Neuronal stem cell (in vitro differentiated cells): ENCODE results near the gene RAB12.

Experiments
- DNase-seq: peaks from one replicate; pipeline ENCODE4 v3.0.0-alpha.2; 2013; ENCODE audit warnings: low spot score
- H2AFZ ChIP-seq: one replicate; pipeline ENCODE4 v1.6.1; 2013; ENCODE audit warnings: mild to moderate bottlenecking, low read length, inconsistent platforms
- H2AK5ac ChIP-seq: 2 replicates; pipeline ENCODE4 v1.6.1; 2013; ENCODE audit warnings: low read depth, mild to moderate bottlenecking, inconsistent platforms, low read length, moderate library complexity, mixed read lengths
- H2BK120ac ChIP-seq: 2 replicates; pipeline ENCODE4 v1.6.1; 2013; ENCODE audit warnings: low read depth, mild to moderate bottlenecking, inconsistent platforms, low read length, moderate library complexity, mixed read lengths
- H2BK12ac ChIP-seq: one replicate; pipeline ENCODE4 v1.6.1; 2013; ENCODE audit warnings: low read length, inconsistent platforms
- H2BK15ac ChIP-seq: 2 replicates; pipeline ENCODE4 v1.6.1; 2013; ENCODE audit warnings: mild to moderate bottlenecking, low read length, inconsistent platforms, mixed read lengths
- H2BK5ac ChIP-seq: one replicate; pipeline ENCODE4 v1.6.1; 2013; ENCODE audit warnings: inconsistent platforms, mild to moderate bottlenecking, low read length, moderate library complexity
- H3K14ac ChIP-seq: one replicate; pipeline ENCODE4 v1.6.1; 2013; ENCODE audit warnings: low read length, inconsistent platforms
- H3K18ac ChIP-seq: 2 replicates; pipeline ENCODE4 v1.6.1; 2013; ENCODE audit warnings: low read length, inconsistent platforms
- H3K23ac ChIP-seq: 2 replicates; pipeline ENCODE4 v1.6.1; 2013; ENCODE audit warnings: low read depth, mild to moderate bottlenecking, mixed read lengths, low read length, inconsistent platforms; ENCODE audit not compliant: poor library complexity
- H3K27ac ChIP-seq: replicated peaks from 3 replicates; pipeline ENCODE4 v1.5.1; 2013; ENCODE audit warnings: low read length, inconsistent platforms
- H3K27me3 ChIP-seq, 3 experiments: 2 replicates each; pipeline ENCODE4 v1.6.1; 2013; ENCODE audit warnings: low read length in 3 of 3, mild to moderate bottlenecking in 2 of 3, inconsistent platforms in 1 of 3, low read depth in 1 of 3, mixed read lengths in 1 of 3, moderate library complexity in 1 of 3; ENCODE audit not compliant: control insufficient read depth in 3 of 3, insufficient read depth in 3 of 3
- H3K36me3 ChIP-seq, 2 donors: replicated peaks in 1 of 2; 2 replicates each; pipeline ENCODE4 v1.6.1; 2013; ENCODE audit warnings: low read length in 2 of 2; ENCODE audit not compliant: control insufficient read depth in 2 of 2, insufficient read depth in 2 of 2
- H3K4ac ChIP-seq: 2 replicates; pipeline ENCODE4 v1.6.1; 2013; ENCODE audit warnings: inconsistent platforms, mild to moderate bottlenecking, low read length, moderate library complexity
- H3K4me1 ChIP-seq, 2 donors: 1 replicate in 1 of 2; 2 replicates in 1 of 2; pipeline ENCODE4 v1.6.1; 2013; ENCODE audit warnings: low read length in 2 of 2, low read depth in 1 of 2; ENCODE audit not compliant: control insufficient read depth in 2 of 2, insufficient read depth in 1 of 2
- H3K4me2 ChIP-seq: one replicate; pipeline ENCODE4 v1.6.1; 2013; ENCODE audit warnings: mild to moderate bottlenecking, low read length, inconsistent platforms; ENCODE audit not compliant: insufficient read depth, poor library complexity, severe bottlenecking
- H3K4me3 ChIP-seq, 2 donors: 2 replicates each; pipeline ENCODE4 v1.5.1; 2013; ENCODE audit warnings: low read length in 2 of 2, mild to moderate bottlenecking in 2 of 2, inconsistent platforms in 1 of 2, moderate library complexity in 1 of 2
- H3K79me1 ChIP-seq: one replicate; pipeline ENCODE4 v1.6.1; 2013; ENCODE audit warnings: low read depth, mild to moderate bottlenecking, inconsistent platforms, low read length, moderate library complexity
- H3K9ac ChIP-seq: one replicate; pipeline ENCODE4 v1.6.1; 2013; ENCODE audit warnings: mild to moderate bottlenecking, low read depth, low read length, inconsistent platforms; ENCODE audit not compliant: poor library complexity
- H3K9me3 ChIP-seq, 2 donors: replicated peaks in 1 of 2; 2 replicates each; pipeline versions ENCODE3 to v1.6.1; 2013; ENCODE audit warnings: low read length in 2 of 2, mild to moderate bottlenecking in 2 of 2, inconsistent platforms in 1 of 2, low read depth in 1 of 2, mixed read lengths in 1 of 2, moderate library complexity in 1 of 2; ENCODE audit not compliant: control insufficient read depth in 2 of 2, insufficient read depth in 1 of 2
- H4K8ac ChIP-seq: one replicate; pipeline ENCODE4 v1.6.1; 2013; ENCODE audit warnings: low read depth, mild to moderate bottlenecking, inconsistent platforms, low read length, moderate library complexity
- H4K91ac ChIP-seq: one replicate; pipeline ENCODE4 v1.6.1; 2013; ENCODE audit warnings: low read length, low read depth, mild to moderate bottlenecking, inconsistent platforms; ENCODE audit not compliant: poor library complexity
- WGBS, 2 donors: extraction: QIAGEN DNeasy Blood & Tissue Kit; methylation state at CpG; one replicate each; pipeline ENCODE4 v1.1.7; 2013; ENCODE audit warnings: missing lambda C conversion rate in 2 of 2, mixed read lengths in 1 of 2; ENCODE audit not compliant: insufficient read length in 2 of 2, insufficient replicate concordance in 1 of 2; ENCODE audit errors: extremely low coverage in 2 of 2; 5-methylcytosine and 5-hydroxymethylcytosine counted together

The RAB12 gene

GRCh38 chr18:8654503-8655451, 45.5 kb downstream of the RAB12 start:
- H3K27ac ChIP-seq: no peak overlapping the region
- H2AFZ ChIP-seq: no peak overlapping the region
- H2BK15ac ChIP-seq: no peak overlapping the region
- no peaks in the 10 kb centered on the region for H3K36me3 ChIP-seq
- WGBS, 2 donors: no CpG with 5 or more reads among the region's 7 CpGs
- H3K23ac ChIP-seq: no peak overlapping the region
- no peak overlapping the region for H2BK12ac ChIP-seq
- no peaks in the 10 kb centered on the region for H3K27me3 ChIP-seq
- no peak overlapping the region for H2AK5ac ChIP-seq
- no peak overlapping the region for H3K4me3 ChIP-seq
- H3K9me3 ChIP-seq: no peaks in the 10 kb centered on the region
- no peaks in the 10 kb centered on the region for H3K79me1 ChIP-seq
- H2BK120ac ChIP-seq: no peak overlapping the region
- no peak overlapping the region for H2BK5ac ChIP-seq
- H3K9ac ChIP-seq: no peak overlapping the region
- H4K91ac ChIP-seq: no peak overlapping the region
- H3K14ac ChIP-seq: no peak overlapping the region
- H3K4me1 ChIP-seq: peaks cover 3 to 11% of the 10 kb centered on the region in 2 donors
- no peak overlapping the region for H4K8ac ChIP-seq
- no peak overlapping the region for H3K4ac ChIP-seq
- no peak overlapping the region for H3K4me2 ChIP-seq
- no peak overlapping the region for H3K18ac ChIP-seq
- no peak for DNase-seq

GRCh38 chr18:8656232-8656631, 47.0 kb downstream of the RAB12 start:
- H4K8ac ChIP-seq: no peak overlapping the region
- H4K91ac ChIP-seq: no peak overlapping the region
- no CpG with 5 or more reads among the region's 6 CpGs for WGBS, 2 donors
- H2BK5ac ChIP-seq: no peak overlapping the region
- H2AK5ac ChIP-seq: no peak overlapping the region
- no peaks in the 10 kb centered on the region for H3K36me3 ChIP-seq
- no peaks in the 10 kb centered on the region for H3K27me3 ChIP-seq
- no peak overlapping the region for H3K4ac ChIP-seq
- no peak overlapping the region for H3K9ac ChIP-seq
- peaks cover 3 to 14% of the 10 kb centered on the region in 2 donors for H3K4me1 ChIP-seq
- no peaks in the 10 kb centered on the region for H3K79me1 ChIP-seq
- no peak overlapping the region for H2AFZ ChIP-seq
- no peak overlapping the region for H3K27ac ChIP-seq
- H3K4me2 ChIP-seq: no peak overlapping the region
- H3K9me3 ChIP-seq: no peaks in the 10 kb centered on the region
- H2BK15ac ChIP-seq: no peak overlapping the region
- H3K23ac ChIP-seq: no peak overlapping the region
- H2BK120ac ChIP-seq: no peak overlapping the region
- H3K18ac ChIP-seq: no peak overlapping the region
- no peak overlapping the region for H3K14ac ChIP-seq
- no peak for DNase-seq
- no peak overlapping the region for H2BK12ac ChIP-seq
- H3K4me3 ChIP-seq: no peak overlapping the region

GRCh38 chr18:8657050-8657820, 48.0 kb downstream of the RAB12 start:
- Histone ChIP-seq H3K4me2 (no peak overlapping the region), H3K27ac (no peak overlapping the region), H3K23ac (no peak overlapping the region), H3K18ac (no peak overlapping the region), H3K9ac (no peak overlapping the region), H2BK5ac (no peak overlapping the region), H2AFZ (no peak overlapping the region), H2BK15ac (no peak overlapping the region), H3K4me3 (no peak overlapping the region), H3K36me3 (no peaks in the 10 kb centered on the region), H4K8ac (no peak overlapping the region), H2BK12ac (no peak overlapping the region), H3K14ac (no peak overlapping the region), H3K4ac (no peak overlapping the region), H4K91ac (no peak overlapping the region), H3K79me1 (no peaks in the 10 kb centered on the region), H3K9me3 (no peaks in the 10 kb centered on the region), H3K27me3 (no peaks in the 10 kb centered on the region), H3K4me1 (peaks cover 5 to 25% of the 10 kb centered on the region in 2 donors), H2BK120ac (no peak overlapping the region), H2AK5ac (no peak overlapping the region)
- no CpG with 5 or more reads among the region's 14 CpGs for WGBS, 2 donors
- no peak for DNase-seq

- no peak overlapping the region for H2BK120ac ChIP-seq
- no peak overlapping the region for H3K18ac ChIP-seq
- no peak overlapping the region for H4K8ac ChIP-seq
- peak overlapping the region; percentile 28 for H3K14ac ChIP-seq
- H3K4ac ChIP-seq: no peak overlapping the region
- no peak overlapping the region for H3K23ac ChIP-seq
- no peaks in the 10 kb centered on the region for H3K9me3 ChIP-seq
- no peak overlapping the region for H3K4me3 ChIP-seq
- H3K79me1 ChIP-seq: no peaks in the 10 kb centered on the region
- no peak overlapping the region for H4K91ac ChIP-seq
- H2BK5ac ChIP-seq: no peak overlapping the region
- no peaks in the 10 kb centered on the region for H3K27me3 ChIP-seq
- peaks cover 13 to 32% of the 10 kb centered on the region in 2 donors for H3K4me1 ChIP-seq
- H3K36me3 ChIP-seq: no peaks in the 10 kb centered on the region
- H2BK15ac ChIP-seq: no peak overlapping the region
- no peak overlapping the region for H2AFZ ChIP-seq
- no peak overlapping the region for H3K9ac ChIP-seq
- no peak overlapping the region for H2AK5ac ChIP-seq
- no peak overlapping the region for H3K4me2 ChIP-seq
- H3K27ac ChIP-seq: no peak overlapping the region
- no peak overlapping the region for H2BK12ac ChIP-seq
- WGBS, 2 donors: no CpG with 5 or more reads among the region's 14 CpGs
- peak; percentile 23 for DNase-seq
These were observed 48.7 kb downstream of the RAB12 start for GRCh38 chr18:8657873-8658470.
